NB4 (cell line): ENCODE measurements around the gene CCDC191.

ENCODE experiments used
- POLR2A ChIP-seq: IDR thresholded peaks from 2 replicates; pipeline ENCODE4 v1.6.1; 2011; ENCODE audit warnings: mild to moderate bottlenecking; ENCODE audit not compliant: insufficient read length; ENCODE audit errors: extremely low read depth
- TF ChIP-seq, protein P1 (sequence below): IDR thresholded peaks from one replicate; pipeline ENCODE4 v1.5.1; 2012; ENCODE audit warnings: low read depth, low read length

DNA sequence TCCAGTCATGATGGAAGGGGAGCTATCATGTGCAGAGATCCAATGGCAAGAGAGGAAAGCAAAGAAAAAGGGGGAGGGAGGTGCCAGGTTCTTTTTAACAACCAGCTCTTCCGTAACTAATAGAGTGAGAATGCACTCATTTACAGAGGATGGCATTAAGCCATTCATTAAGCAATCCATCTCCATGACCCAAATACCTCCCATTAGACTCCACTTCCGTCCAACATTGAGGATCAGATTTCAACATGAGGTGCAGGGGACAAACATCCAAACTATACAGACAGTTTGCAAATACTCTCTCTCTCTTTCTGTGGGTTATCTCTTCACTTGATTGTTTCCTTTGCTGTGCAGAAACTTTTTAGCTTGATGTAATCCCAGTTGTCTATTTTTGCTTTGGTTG, 87.3 kb downstream of the CCDC191 start:
- TF ChIP-seq, protein P1, sequence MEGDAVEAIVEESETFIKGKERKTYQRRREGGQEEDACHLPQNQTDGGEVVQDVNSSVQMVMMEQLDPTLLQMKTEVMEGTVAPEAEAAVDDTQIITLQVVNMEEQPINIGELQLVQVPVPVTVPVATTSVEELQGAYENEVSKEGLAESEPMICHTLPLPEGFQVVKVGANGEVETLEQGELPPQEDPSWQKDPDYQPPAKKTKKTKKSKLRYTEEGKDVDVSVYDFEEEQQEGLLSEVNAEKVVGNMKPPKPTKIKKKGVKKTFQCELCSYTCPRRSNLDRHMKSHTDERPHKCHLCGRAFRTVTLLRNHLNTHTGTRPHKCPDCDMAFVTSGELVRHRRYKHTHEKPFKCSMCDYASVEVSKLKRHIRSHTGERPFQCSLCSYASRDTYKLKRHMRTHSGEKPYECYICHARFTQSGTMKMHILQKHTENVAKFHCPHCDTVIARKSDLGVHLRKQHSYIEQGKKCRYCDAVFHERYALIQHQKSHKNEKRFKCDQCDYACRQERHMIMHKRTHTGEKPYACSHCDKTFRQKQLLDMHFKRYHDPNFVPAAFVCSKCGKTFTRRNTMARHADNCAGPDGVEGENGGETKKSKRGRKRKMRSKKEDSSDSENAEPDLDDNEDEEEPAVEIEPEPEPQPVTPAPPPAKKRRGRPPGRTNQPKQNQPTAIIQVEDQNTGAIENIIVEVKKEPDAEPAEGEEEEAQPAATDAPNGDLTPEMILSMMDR, result no peak
- no peak for TF ChIP-seq POLR2A
